ENCODE results near the gene TDP1.

Gene TDP1

GRCh38 chr14:89915114-89915878 is 40.4 kb upstream of the TDP1 start:
- no peak overlapping the region for H3K4me3 ChIP-seq (ENCODE audit: low read length)
- no peaks in the 10 kb centered on the region for H3K27me3 ChIP-seq (ENCODE audit: control insufficient read depth, insufficient read depth, low read length)
- no CpG with 5 or more reads among the region's 6 CpGs for WGBS (ENCODE audit: insufficient coverage, insufficient read length)
- no peaks in the 10 kb centered on the region for H3K9me3 ChIP-seq (ENCODE audit: control insufficient read depth, insufficient read depth, low read length)
- H3K36me3 ChIP-seq (ENCODE audit: control insufficient read depth, insufficient read depth, low read length), result no peaks in the 10 kb centered on the region
- H3K27ac ChIP-seq (ENCODE audit: low read length), result no peak overlapping the region
- no peak for DNase-seq (ENCODE audit: low read depth, low spot score)
- peaks cover 2% of the 10 kb centered on the region for H3K4me1 ChIP-seq (ENCODE audit: control insufficient read depth, insufficient read depth, low read length)

- no CpG with 5 or more reads among the region's 2 CpGs for WGBS (ENCODE audit: insufficient coverage, insufficient read length)
- no peaks in the 10 kb centered on the region for H3K36me3 ChIP-seq (ENCODE audit: control insufficient read depth, insufficient read depth, low read length)
- no peaks in the 10 kb centered on the region for H3K27me3 ChIP-seq (ENCODE audit: control insufficient read depth, insufficient read depth, low read length)
- H3K4me3 ChIP-seq (ENCODE audit: low read length), result no peak overlapping the region
- no peaks in the 10 kb centered on the region for H3K9me3 ChIP-seq (ENCODE audit: control insufficient read depth, insufficient read depth, low read length)
- no peaks in the 10 kb centered on the region for H3K4me1 ChIP-seq (ENCODE audit: control insufficient read depth, insufficient read depth, low read length)
- no peak for DNase-seq (ENCODE audit: low read depth, low spot score)
- H3K27ac ChIP-seq (ENCODE audit: low read length), result no peak overlapping the region
These were observed 37.0 kb upstream of the TDP1 start for GRCh38 chr14:89918721-89919120.

GRCh38 chr14:89920056-89920455 is 35.7 kb upstream of the TDP1 start:
- Histone ChIP-seq H3K36me3 (ENCODE audit: control insufficient read depth, insufficient read depth, low read length) (no peaks in the 10 kb centered on the region), H3K4me1 (ENCODE audit: control insufficient read depth, insufficient read depth, low read length) (no peaks in the 10 kb centered on the region), H3K9me3 (ENCODE audit: control insufficient read depth, insufficient read depth, low read length) (no peaks in the 10 kb centered on the region), H3K4me3 (ENCODE audit: low read length) (no peak overlapping the region), H3K27ac (ENCODE audit: low read length) (no peak overlapping the region), H3K27me3 (ENCODE audit: control insufficient read depth, insufficient read depth, low read length) (no peaks in the 10 kb centered on the region)
- WGBS (ENCODE audit: insufficient coverage, insufficient read length), result no CpG with 5 or more reads among the region's 2 CpGs
- no peak for DNase-seq (ENCODE audit: low read depth, low spot score)

GRCh38 chr14:89921346-89921745 is 34.4 kb upstream of the TDP1 start:
- DNase-seq (ENCODE audit: low read depth, low spot score), result no peak
- Histone ChIP-seq H3K27ac (ENCODE audit: low read length) (no peak overlapping the region), H3K36me3 (ENCODE audit: control insufficient read depth, insufficient read depth, low read length) (no peaks in the 10 kb centered on the region), H3K27me3 (ENCODE audit: control insufficient read depth, insufficient read depth, low read length) (no peaks in the 10 kb centered on the region), H3K4me1 (ENCODE audit: control insufficient read depth, insufficient read depth, low read length) (no peaks in the 10 kb centered on the region), H3K9me3 (ENCODE audit: control insufficient read depth, insufficient read depth, low read length) (no peaks in the 10 kb centered on the region), H3K4me3 (ENCODE audit: low read length) (no peak overlapping the region)
- WGBS (ENCODE audit: insufficient coverage, insufficient read length), result no CpG with 5 or more reads among the region's 3 CpGs

GRCh38 chr14:89922031-89922907 is 33.5 kb upstream of the TDP1 start:
- no peak for DNase-seq (ENCODE audit: low read depth, low spot score)
- Histone ChIP-seq H3K36me3 (ENCODE audit: control insufficient read depth, insufficient read depth, low read length) (no peaks in the 10 kb centered on the region), H3K4me1 (ENCODE audit: control insufficient read depth, insufficient read depth, low read length) (no peaks in the 10 kb centered on the region), H3K9me3 (ENCODE audit: control insufficient read depth, insufficient read depth, low read length) (no peaks in the 10 kb centered on the region), H3K27me3 (ENCODE audit: control insufficient read depth, insufficient read depth, low read length) (no peaks in the 10 kb centered on the region), H3K4me3 (ENCODE audit: low read length) (no peak overlapping the region), H3K27ac (ENCODE audit: low read length) (no peak overlapping the region)
- WGBS (ENCODE audit: insufficient coverage, insufficient read length), result no CpG with 5 or more reads among the region's 6 CpGs

GRCh38 chr14:89924268-89924667 is 31.5 kb upstream of the TDP1 start:
- Histone ChIP-seq H3K4me3 (ENCODE audit: low read length) (no peak overlapping the region), H3K36me3 (ENCODE audit: control insufficient read depth, insufficient read depth, low read length) (no peaks in the 10 kb centered on the region), H3K27me3 (ENCODE audit: control insufficient read depth, insufficient read depth, low read length) (no peaks in the 10 kb centered on the region), H3K4me1 (ENCODE audit: control insufficient read depth, insufficient read depth, low read length) (no peaks in the 10 kb centered on the region), H3K27ac (ENCODE audit: low read length) (no peak overlapping the region), H3K9me3 (ENCODE audit: control insufficient read depth, insufficient read depth, low read length) (no peaks in the 10 kb centered on the region)
- no CpG with 5 or more reads among the region's 4 CpGs for WGBS (ENCODE audit: insufficient coverage, insufficient read length)
- no peak for DNase-seq (ENCODE audit: low read depth, low spot score)

GRCh38 chr14:89926694-89927093 is 29.0 kb upstream of the TDP1 start:
- H3K27me3 ChIP-seq (ENCODE audit: control insufficient read depth, insufficient read depth, low read length), result no peaks in the 10 kb centered on the region
- H3K4me1 ChIP-seq (ENCODE audit: control insufficient read depth, insufficient read depth, low read length), result no peaks in the 10 kb centered on the region
- H3K9me3 ChIP-seq (ENCODE audit: control insufficient read depth, insufficient read depth, low read length), result no peaks in the 10 kb centered on the region
- H3K4me3 ChIP-seq (ENCODE audit: low read length), result no peak overlapping the region
- no CpG with 5 or more reads among the region's 1 CpG for WGBS (ENCODE audit: insufficient coverage, insufficient read length)
- no peaks in the 10 kb centered on the region; the same call in 1 of the 2 replicates for H3K36me3 ChIP-seq (ENCODE audit: control insufficient read depth, insufficient read depth, low read length)
- DNase-seq (ENCODE audit: low read depth, low spot score), result no peak
- H3K27ac ChIP-seq (ENCODE audit: low read length), result no peak overlapping the region

GRCh38 chr14:89927186-89927865 is 28.4 kb upstream of the TDP1 start:
- no peaks in the 10 kb centered on the region; the same call in 1 of the 2 replicates for H3K36me3 ChIP-seq (ENCODE audit: control insufficient read depth, insufficient read depth, low read length)
- 100% methylated on average over 2 of the region's 13 CpGs for WGBS (ENCODE audit: insufficient coverage, insufficient read length)
- no peaks in the 10 kb centered on the region for H3K9me3 ChIP-seq (ENCODE audit: control insufficient read depth, insufficient read depth, low read length)
- H3K4me3 ChIP-seq (ENCODE audit: low read length), result no peak overlapping the region
- H3K27me3 ChIP-seq (ENCODE audit: control insufficient read depth, insufficient read depth, low read length), result no peaks in the 10 kb centered on the region
- H3K27ac ChIP-seq (ENCODE audit: low read length), result no peak overlapping the region
- no peaks in the 10 kb centered on the region for H3K4me1 ChIP-seq (ENCODE audit: control insufficient read depth, insufficient read depth, low read length)
- DNase-seq (ENCODE audit: low read depth, low spot score), result no peak

GRCh38 chr14:89933002-89933401 is 22.7 kb upstream of the TDP1 start:
- Histone ChIP-seq H3K4me3 (ENCODE audit: low read length) (no peak overlapping the region), H3K36me3 (ENCODE audit: control insufficient read depth, insufficient read depth, low read length) (no peaks in the 10 kb centered on the region; the same call in 1 of the 2 replicates), H3K27ac (ENCODE audit: low read length) (no peak overlapping the region), H3K9me3 (ENCODE audit: control insufficient read depth, insufficient read depth, low read length) (no peaks in the 10 kb centered on the region), H3K4me1 (ENCODE audit: control insufficient read depth, insufficient read depth, low read length) (no peaks in the 10 kb centered on the region), H3K27me3 (ENCODE audit: control insufficient read depth, insufficient read depth, low read length) (no peaks in the 10 kb centered on the region)
- no CpG with 5 or more reads among the region's 6 CpGs for WGBS (ENCODE audit: insufficient coverage, insufficient read length)
- DNase-seq (ENCODE audit: low read depth, low spot score), result no peak

- no peak for DNase-seq (ENCODE audit: low read depth, low spot score)
- H3K4me3 ChIP-seq (ENCODE audit: low read length), result no peak overlapping the region
- no peaks in the 10 kb centered on the region for H3K27me3 ChIP-seq (ENCODE audit: control insufficient read depth, insufficient read depth, low read length)
- H3K9me3 ChIP-seq (ENCODE audit: control insufficient read depth, insufficient read depth, low read length), result no peaks in the 10 kb centered on the region
- no CpG with 5 or more reads among the region's 3 CpGs for WGBS (ENCODE audit: insufficient coverage, insufficient read length)
- no peak overlapping the region for H3K27ac ChIP-seq (ENCODE audit: low read length)
- no peaks in the 10 kb centered on the region for H3K4me1 ChIP-seq (ENCODE audit: control insufficient read depth, insufficient read depth, low read length)
- no peaks in the 10 kb centered on the region for H3K36me3 ChIP-seq (ENCODE audit: control insufficient read depth, insufficient read depth, low read length)
These were observed 19.0 kb upstream of the TDP1 start for GRCh38 chr14:89936654-89937185.
